ENCODE data around the gene VANGL1.
"Not testable (repeated sequence)": the region's sequence is repeated elsewhere in the genome, so short reads cannot be mapped to it uniquely, and the experiment has no call there.

VANGL1 gene

DNA sequence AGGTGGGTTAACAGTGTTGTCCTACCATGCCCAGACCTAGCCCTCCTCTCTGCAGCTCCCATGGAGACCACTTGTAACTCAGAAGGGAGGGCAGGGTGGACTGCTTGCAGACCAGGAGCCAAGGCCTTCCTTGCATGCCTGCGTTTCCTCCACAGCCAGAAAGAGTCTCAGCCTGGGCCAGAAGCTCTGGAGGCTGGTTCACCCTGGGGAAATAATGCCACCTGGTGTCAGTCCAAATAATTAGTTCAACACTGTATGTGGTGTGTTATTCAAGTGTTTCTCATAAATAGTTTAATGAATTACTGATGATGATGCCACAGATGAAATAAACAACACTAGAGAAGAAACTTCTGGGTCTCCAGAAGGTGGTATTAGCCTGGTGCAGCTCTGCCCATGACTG, 16.9 kb upstream of the VANGL1 start:
- no peak overlapping the region for H3K27ac ChIP-seq (ENCODE audit: low read length, poor library complexity, severe bottlenecking)
- H3K4ac ChIP-seq (ENCODE audit: low read depth in 1 of 2, low read length in 2 of 2): no peak overlapping the region
- H3K18ac ChIP-seq (ENCODE audit: low read depth in 1 of 2, low read length in 2 of 2): no peak overlapping the region
- H2BK5ac ChIP-seq (ENCODE audit: low read depth, low read length, poor library complexity, severe bottlenecking): no peak overlapping the region
- H3K36me3 ChIP-seq (ENCODE audit: control insufficient read depth in 1 of 2, insufficient read depth in 2 of 2, low read depth in 1 of 2, low read length in 2 of 2): no peaks in the 10 kb centered on the region
- no peak overlapping the region for H2BK15ac ChIP-seq (ENCODE audit: low read depth, poor library complexity, severe bottlenecking)
- H3K9me3 ChIP-seq (ENCODE audit: control insufficient read depth, low read length): peaks cover 28% of the 10 kb centered on the region
- no peak overlapping the region for H2BK12ac ChIP-seq (ENCODE audit: low read length in 2 of 2)
- H3K23ac ChIP-seq (ENCODE audit: low read length in 2 of 2): no peak overlapping the region
- no peak overlapping the region for H3K9ac ChIP-seq (ENCODE audit: low read length)
- H2AFZ ChIP-seq (ENCODE audit: low read depth, low read length): no peak overlapping the region
- no peak overlapping the region for H3K4me3 ChIP-seq (ENCODE audit: insufficient read depth in 1 of 2, low read depth in 1 of 2, low read length in 2 of 2)
- H3K27me3 ChIP-seq (ENCODE audit: control insufficient read depth in 1 of 2, insufficient read depth in 1 of 2, low read length in 2 of 2): peaks cover 11 to 23% of the 10 kb centered on the region in 2 experiments
- H2AK5ac ChIP-seq (ENCODE audit: low read length, severe bottlenecking): no peak overlapping the region
- H3K4me1 ChIP-seq (ENCODE audit: control insufficient read depth, insufficient read depth, low read depth, low read length): no peaks in the 10 kb centered on the region
- H3K79me1 ChIP-seq (replicated peaks; ENCODE audit: low read length, poor library complexity, severe bottlenecking): no peaks in the 10 kb centered on the region
- no peak overlapping the region for H2BK120ac ChIP-seq (ENCODE audit: low read depth, low read length)
- H4K91ac ChIP-seq (ENCODE audit: low read length): no peak overlapping the region
- no peak overlapping the region for H3K4me2 ChIP-seq (ENCODE audit: low read length, poor library complexity, severe bottlenecking)
- no peak overlapping the region for H3K14ac ChIP-seq (ENCODE audit: low read length in 2 of 2)
- H4K8ac ChIP-seq (ENCODE audit: low read length): no peak overlapping the region
- DNase-seq: no peak
- 92% methylated on average over 1 of the region's 1 CpG for WGBS

DNA sequence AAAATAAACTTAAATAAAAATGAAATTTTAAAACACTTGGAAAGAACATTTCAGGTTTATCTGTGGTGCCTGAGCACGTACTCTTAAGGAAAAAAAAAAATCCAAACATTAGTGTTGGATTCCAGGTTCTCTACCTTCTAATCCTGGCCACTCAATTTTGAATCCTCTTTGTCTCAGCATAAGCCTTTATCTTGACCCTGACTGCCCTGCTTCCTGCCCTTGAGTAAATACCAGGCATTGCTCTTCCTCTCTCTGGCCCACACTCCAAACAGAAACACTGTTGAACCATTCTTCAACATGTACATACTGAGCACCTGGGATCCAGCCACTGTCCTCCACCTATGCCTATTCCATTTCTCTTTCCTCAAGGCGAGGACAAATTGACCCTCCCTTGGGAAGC, 11.4 kb upstream of the VANGL1 start:
- H4K8ac ChIP-seq (ENCODE audit: low read length): no peak overlapping the region
- no peak overlapping the region for H3K4me3 ChIP-seq (ENCODE audit: insufficient read depth in 1 of 2, low read depth in 1 of 2, low read length in 2 of 2)
- peaks cover 15 to 40% of the 10 kb centered on the region in 2 experiments for H3K27me3 ChIP-seq (ENCODE audit: control insufficient read depth in 1 of 2, insufficient read depth in 1 of 2, low read length in 2 of 2)
- H3K18ac ChIP-seq (ENCODE audit: low read depth in 1 of 2, low read length in 2 of 2): no peak overlapping the region
- no peak overlapping the region for H3K14ac ChIP-seq (ENCODE audit: low read length in 2 of 2)
- H3K36me3 ChIP-seq (ENCODE audit: control insufficient read depth in 1 of 2, insufficient read depth in 2 of 2, low read depth in 1 of 2, low read length in 2 of 2): no peaks in the 10 kb centered on the region
- H3K79me1 ChIP-seq (replicated peaks; ENCODE audit: low read length, poor library complexity, severe bottlenecking): no peaks in the 10 kb centered on the region
- peaks cover 7% of the 10 kb centered on the region for H3K9me3 ChIP-seq (ENCODE audit: control insufficient read depth, low read length)
- no peak overlapping the region for H3K23ac ChIP-seq (ENCODE audit: low read length in 2 of 2)
- H2AK5ac ChIP-seq (ENCODE audit: low read length, severe bottlenecking): no peak overlapping the region
- H2BK15ac ChIP-seq (ENCODE audit: low read depth, poor library complexity, severe bottlenecking): no peak overlapping the region
- no peak overlapping the region for H2BK120ac ChIP-seq (ENCODE audit: low read depth, low read length)
- H2AFZ ChIP-seq (ENCODE audit: low read depth, low read length): no peak overlapping the region
- H3K4ac ChIP-seq (ENCODE audit: low read depth in 1 of 2, low read length in 2 of 2): no peak overlapping the region
- no peak overlapping the region for H3K9ac ChIP-seq (ENCODE audit: low read length)
- H3K27ac ChIP-seq (ENCODE audit: low read length, poor library complexity, severe bottlenecking): no peak overlapping the region
- peaks cover 2% of the 10 kb centered on the region for H3K4me1 ChIP-seq (ENCODE audit: control insufficient read depth, insufficient read depth, low read depth, low read length)
- no peak overlapping the region for H4K91ac ChIP-seq (ENCODE audit: low read length)
- H3K4me2 ChIP-seq (ENCODE audit: low read length, poor library complexity, severe bottlenecking): no peak overlapping the region
- H2BK5ac ChIP-seq (ENCODE audit: low read depth, low read length, poor library complexity, severe bottlenecking): no peak overlapping the region
- WGBS: 64% methylated on average over 2 of the region's 2 CpGs
- DNase-seq: no peak
- H2BK12ac ChIP-seq (ENCODE audit: low read length in 2 of 2): no peak overlapping the region

DNA sequence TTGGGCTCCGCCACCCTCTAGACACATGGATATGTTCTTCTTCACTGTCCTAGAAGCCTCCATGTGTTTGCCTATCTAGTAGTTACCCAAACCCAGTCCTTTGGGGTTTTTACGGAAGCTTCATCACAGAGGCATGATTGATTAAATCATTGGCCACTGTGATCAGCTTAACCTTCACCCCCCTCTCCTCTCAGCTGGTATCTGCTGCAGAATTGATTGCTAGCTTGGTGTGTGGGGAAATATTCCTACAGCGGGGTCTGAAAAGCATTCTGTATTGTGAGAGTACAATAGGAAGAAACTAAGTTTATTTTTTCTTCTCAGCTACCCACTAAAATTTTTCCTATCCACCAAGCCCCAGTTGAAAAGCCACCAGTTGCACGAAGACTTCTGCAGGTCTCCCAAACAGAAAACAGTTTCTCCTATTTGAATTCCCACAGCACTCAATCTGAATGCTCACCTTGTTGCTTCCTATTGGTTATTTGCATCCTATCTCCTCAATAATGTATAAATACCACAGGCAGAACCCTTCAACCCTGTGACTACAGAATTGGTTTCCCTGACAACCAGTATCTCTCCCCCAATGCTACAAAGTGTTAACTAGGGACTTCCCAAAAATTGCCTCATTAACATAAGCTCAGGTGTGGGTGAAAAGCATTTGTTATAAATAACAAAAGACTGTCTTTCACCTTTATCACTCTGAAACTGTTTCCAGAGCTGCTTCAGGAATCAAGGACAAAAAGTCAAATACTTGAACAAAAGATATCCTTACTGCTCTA, 9.3 kb upstream of the VANGL1 start:
- H2AK5ac ChIP-seq (ENCODE audit: low read length, severe bottlenecking): no peak overlapping the region
- no peak overlapping the region for H3K4ac ChIP-seq (ENCODE audit: low read depth in 1 of 2, low read length in 2 of 2)
- no peak overlapping the region for H2BK120ac ChIP-seq (ENCODE audit: low read depth, low read length)
- no peak overlapping the region for H3K4me2 ChIP-seq (ENCODE audit: low read length, poor library complexity, severe bottlenecking)
- H3K79me1 ChIP-seq (replicated peaks; ENCODE audit: low read length, poor library complexity, severe bottlenecking): no peaks in the 10 kb centered on the region
- no peak overlapping the region for H3K9ac ChIP-seq (ENCODE audit: low read length)
- H3K27me3 ChIP-seq (ENCODE audit: control insufficient read depth in 1 of 2, insufficient read depth in 1 of 2, low read length in 2 of 2): peaks cover 15 to 40% of the 10 kb centered on the region in 2 experiments
- no peak overlapping the region for H4K8ac ChIP-seq (ENCODE audit: low read length)
- H3K23ac ChIP-seq (ENCODE audit: low read length in 2 of 2): no peak overlapping the region
- H3K14ac ChIP-seq (ENCODE audit: low read length in 2 of 2): no peak overlapping the region
- no peak overlapping the region for H2BK5ac ChIP-seq (ENCODE audit: low read depth, low read length, poor library complexity, severe bottlenecking)
- no peaks in the 10 kb centered on the region for H3K36me3 ChIP-seq (ENCODE audit: control insufficient read depth in 1 of 2, insufficient read depth in 2 of 2, low read depth in 1 of 2, low read length in 2 of 2)
- no peak overlapping the region for H3K27ac ChIP-seq (ENCODE audit: low read length, poor library complexity, severe bottlenecking)
- H3K4me1 ChIP-seq (ENCODE audit: control insufficient read depth, insufficient read depth, low read depth, low read length): peaks cover 2% of the 10 kb centered on the region
- DNase-seq: no peak
- no peak overlapping the region for H2AFZ ChIP-seq (ENCODE audit: low read depth, low read length)
- H3K9me3 ChIP-seq (ENCODE audit: control insufficient read depth, low read length): peaks cover 7% of the 10 kb centered on the region
- no peak overlapping the region for H3K18ac ChIP-seq (ENCODE audit: low read depth in 1 of 2, low read length in 2 of 2)
- H4K91ac ChIP-seq (ENCODE audit: low read length): no peak overlapping the region
- H2BK12ac ChIP-seq (ENCODE audit: low read length in 2 of 2): no peak overlapping the region
- 80% methylated on average over 3 of the region's 4 CpGs for WGBS
- no peak overlapping the region for H3K4me3 ChIP-seq (ENCODE audit: insufficient read depth in 1 of 2, low read depth in 1 of 2, low read length in 2 of 2)
- no peak overlapping the region for H2BK15ac ChIP-seq (ENCODE audit: low read depth, poor library complexity, severe bottlenecking)

DNA sequence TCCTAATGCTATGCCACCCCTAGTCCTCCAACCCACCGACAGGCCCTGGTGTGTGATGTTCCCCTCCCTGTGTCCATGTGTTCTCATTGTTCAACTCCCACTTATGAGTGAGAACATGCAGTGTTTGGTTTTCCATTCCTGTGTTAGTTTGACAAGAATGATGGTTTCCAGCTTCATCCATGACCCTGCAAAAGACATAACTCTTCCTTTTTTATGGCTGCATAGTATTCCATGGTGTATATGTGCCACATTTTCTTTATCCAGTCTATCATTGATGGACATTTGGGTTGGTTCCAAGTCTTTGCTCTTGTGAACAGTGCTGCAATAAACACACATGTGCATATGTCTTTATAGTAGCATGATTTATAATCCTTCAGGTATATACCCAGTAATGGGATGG, 8.2 kb upstream of the VANGL1 start:
- not testable (repeated sequence) for H2AK5ac ChIP-seq (ENCODE audit: low read length, severe bottlenecking); H3K4me2 ChIP-seq (ENCODE audit: low read length, poor library complexity, severe bottlenecking); H3K36me3 ChIP-seq (ENCODE audit: control insufficient read depth in 1 of 2, insufficient read depth in 2 of 2, low read depth in 1 of 2, low read length in 2 of 2); DNase-seq; H2BK15ac ChIP-seq (ENCODE audit: low read depth, poor library complexity, severe bottlenecking); H2BK12ac ChIP-seq (ENCODE audit: low read length in 2 of 2); H3K23ac ChIP-seq (ENCODE audit: low read length in 2 of 2); H3K9me3 ChIP-seq (ENCODE audit: control insufficient read depth, low read length); H3K14ac ChIP-seq (ENCODE audit: low read length in 2 of 2); H3K4me1 ChIP-seq (ENCODE audit: control insufficient read depth, insufficient read depth, low read depth, low read length); H2AFZ ChIP-seq (ENCODE audit: low read depth, low read length); H3K27ac ChIP-seq (ENCODE audit: low read length, poor library complexity, severe bottlenecking); H3K4me3 ChIP-seq (ENCODE audit: insufficient read depth in 1 of 2, low read depth in 1 of 2, low read length in 2 of 2); H3K4ac ChIP-seq (ENCODE audit: low read depth in 1 of 2, low read length in 2 of 2); H3K9ac ChIP-seq (ENCODE audit: low read length); H4K8ac ChIP-seq (ENCODE audit: low read length); H3K79me1 ChIP-seq (replicated peaks; ENCODE audit: low read length, poor library complexity, severe bottlenecking); H2BK5ac ChIP-seq (ENCODE audit: low read depth, low read length, poor library complexity, severe bottlenecking); H2BK120ac ChIP-seq (ENCODE audit: low read depth, low read length); H3K18ac ChIP-seq (ENCODE audit: low read depth in 1 of 2, low read length in 2 of 2); H4K91ac ChIP-seq (ENCODE audit: low read length)
- H3K27me3 ChIP-seq (ENCODE audit: control insufficient read depth in 1 of 2, insufficient read depth in 1 of 2, low read length in 2 of 2): peaks cover 6 to 31% of the 10 kb centered on the region in 2 experiments
- 100% methylated on average over 1 of the region's 1 CpG for WGBS

Measured in mesenchymal stem cell (in vitro differentiated cells and primary cell).